IMR-90 (cell line): Measurements from ENCODE around the gene S100A12. TPM values are rescaled to one million over a fixed set of nuclear protein-coding genes. Genes with fewer than 3 reads are reported as not detected.

Experiments used
- ATAC-seq: fragments of 200-7000 bp; cut with Tn5 transposase; 2 replicates; pipeline ENCODE4 v1.9.1; 2020; ENCODE audit warnings: low read depth, mild to moderate bottlenecking, moderate library complexity
- BruUV-seq: library from RNA; stranded (reverse); fragments of 400-500 nt; replicated peaks from 2 replicates; lab custom pipeline; 2021; lab: Mats Ljungman, UMichigan
- CTCF ChIA-PET: fragments of 300-600 bp; formaldehyde crosslinking; extraction: SDS; loops from one replicate; lab custom pipeline; 2021; ENCODE audit warnings: antibody characterized with exemption; lab: Yijun Ruan, JAX
- POLR2A ChIA-PET: fragments of 300-600 bp; sonication (Branson Sonifier 250); formaldehyde crosslinking; loops from one replicate; lab custom pipeline; 2022; ENCODE audit warnings: antibody characterized with exemption; ENCODE audit not compliant: unreplicated experiment; lab: Charles Lee
- DNase-seq: peaks from one replicate; pipeline ENCODE4 v3.0.0; 2013
- H2AFZ ChIP-seq: replicated peaks from 2 replicates; pipeline ENCODE3; 2013; ENCODE audit warnings: low read length, mild to moderate bottlenecking; ENCODE audit not compliant: poor library complexity
- H2AK5ac ChIP-seq: 2 replicates; pipeline ENCODE4 v1.6.1; 2013; ENCODE audit warnings: low read depth, low read length, inconsistent platforms
- H2AK9ac ChIP-seq: replicated peaks from 2 replicates; pipeline ENCODE3; 2013; ENCODE audit warnings: mild to moderate bottlenecking, low read depth, low read length, moderate library complexity; ENCODE audit not compliant: poor library complexity
- H2BK120ac ChIP-seq: 2 replicates; pipeline ENCODE4 v1.6.1; 2013; ENCODE audit warnings: low read depth, low read length, inconsistent platforms
- H2BK15ac ChIP-seq: 3 replicates; pipeline ENCODE4 v1.6.1; 2013; ENCODE audit warnings: low read depth, low read length, inconsistent platforms
- H2BK20ac ChIP-seq: 2 replicates; pipeline ENCODE4 v1.6.1; 2013; ENCODE audit warnings: low read depth, mild to moderate bottlenecking, inconsistent platforms, low read length, moderate library complexity
- H2BK5ac ChIP-seq: 2 replicates; pipeline ENCODE4 v1.6.1; 2013; ENCODE audit warnings: mild to moderate bottlenecking, low read depth, low read length, inconsistent platforms; ENCODE audit not compliant: poor library complexity, severe bottlenecking
- H3K14ac ChIP-seq: replicated peaks from 2 replicates; pipeline ENCODE4 v1.6.1; 2013; ENCODE audit warnings: low read depth, low read length, inconsistent platforms
- H3K18ac ChIP-seq: 2 replicates; pipeline ENCODE4 v1.6.1; 2013; ENCODE audit warnings: low read depth, low read length, control low read depth
- H3K23ac ChIP-seq: 2 replicates; pipeline ENCODE4 v1.6.1; 2013; ENCODE audit warnings: low read depth, low read length, inconsistent platforms
- H3K27ac ChIP-seq: 2 replicates; pipeline ENCODE4 v1.5.1; 2013; ENCODE audit warnings: mild to moderate bottlenecking, control low read depth, low read length; ENCODE audit not compliant: insufficient read depth
- H3K27me3 ChIP-seq: 2 replicates; pipeline ENCODE4 v1.6.1; 2013; ENCODE audit warnings: low read length; ENCODE audit not compliant: control insufficient read depth, insufficient read depth
- H3K36me3 ChIP-seq: 2 replicates; pipeline ENCODE4 v1.6.1; 2013; ENCODE audit warnings: low read length, mixed read lengths; ENCODE audit not compliant: control insufficient read depth, insufficient read depth
- H3K4ac ChIP-seq: 2 replicates; pipeline ENCODE4 v1.6.1; 2013; ENCODE audit warnings: low read depth, low read length, inconsistent platforms
- H3K4me1 ChIP-seq: 2 replicates; pipeline ENCODE4 v1.6.1; 2013; ENCODE audit warnings: low read length, mixed read lengths; ENCODE audit not compliant: control insufficient read depth, insufficient read depth
- H3K4me2 ChIP-seq: 2 replicates; pipeline ENCODE4 v1.6.1; 2013; ENCODE audit warnings: low read depth, mild to moderate bottlenecking, control low read depth, low read length, moderate library complexity
- H3K4me3 ChIP-seq: 2 replicates; pipeline ENCODE4 v1.5.1; 2013; ENCODE audit warnings: low read depth, mild to moderate bottlenecking, control low read depth, low read length, moderate library complexity; ENCODE audit not compliant: insufficient read depth
- H3K56ac ChIP-seq: 2 replicates; pipeline ENCODE4 v1.6.1; 2013; ENCODE audit warnings: low read length, inconsistent platforms; ENCODE audit not compliant: insufficient read depth; ENCODE audit errors: extremely low read depth
- H3K79me1 ChIP-seq, 2 experiments: 2 replicates each; pipeline ENCODE4 v1.6.1; 2013; ENCODE audit warnings: low read length in 2 of 2, inconsistent platforms in 1 of 2, low read depth in 1 of 2
- H3K9ac ChIP-seq: 2 replicates; pipeline ENCODE4 v1.6.1; 2013; ENCODE audit warnings: low read depth, low read length, control low read depth
- H3K9me1 ChIP-seq: 2 replicates; pipeline ENCODE4 v1.6.1; 2013; ENCODE audit warnings: low read length, inconsistent platforms; ENCODE audit not compliant: insufficient read depth
- H3K9me3 ChIP-seq: 2 replicates; pipeline ENCODE4 v1.6.1; 2013; ENCODE audit warnings: low read length; ENCODE audit not compliant: control insufficient read depth, insufficient read depth
- H4K20me1 ChIP-seq: 2 replicates; pipeline ENCODE4 v1.6.1; 2013; ENCODE audit warnings: low read length, inconsistent platforms; ENCODE audit not compliant: insufficient read depth
- H4K5ac ChIP-seq: 2 replicates; pipeline ENCODE4 v1.6.1; 2013; ENCODE audit warnings: mild to moderate bottlenecking, low read depth, low read length, control low read depth
- H4K8ac ChIP-seq, 2 experiments: 2 replicates each; pipeline ENCODE4 v1.6.1; 2013; ENCODE audit warnings: low read depth in 2 of 2, low read length in 2 of 2, control low read depth in 1 of 2, inconsistent platforms in 1 of 2
- H4K91ac ChIP-seq: 2 replicates; pipeline ENCODE4 v1.6.1; 2013; ENCODE audit warnings: low read depth, low read length, inconsistent platforms; ENCODE audit not compliant: insufficient read depth
- CEBPB ChIP-seq: IDR thresholded peaks from 2 replicates; pipeline ENCODE4 v1.6.1; 2012; ENCODE audit warnings: low read depth, low read length, improper control_type of control experiment
- WGBS, 2 experiments: methylation state at CpG; one replicate each; pipeline versions ENCODE4 v1.1.5 to v1.1.7; 2013; ENCODE audit warnings: missing lambda C conversion rate in 2 of 2; ENCODE audit not compliant: insufficient read length in 1 of 2; ENCODE audit errors: extremely low coverage in 2 of 2; 5-methylcytosine and 5-hydroxymethylcytosine counted together
- dilution Hi-C: fragments of 300-500 bp; cut with HindIII; formaldehyde crosslinking; loops from one replicate; pipeline ENCODE4 v1.14.3; 2018; ENCODE audit warnings: low sequenced_read_pairs; ENCODE audit not compliant: unreplicated experiment
- in situ Hi-C: fragments of 300-500 bp; cut with MboI; formaldehyde crosslinking; loops from 3 replicates; pipeline ENCODE4 v1.14.3; 2019; ENCODE audit warnings: low sequenced_read_pairs, inconsistent platforms, mixed read lengths
- intact Hi-C: fragments of 100-400 bp; cut with micrococcal nuclease; formaldehyde crosslinking; loops from 2 replicates; pipeline ENCODE4 v1.10.0; 2022
- polyA plus RNA-seq, 3 experiments: library from polyadenylated mRNA; depleted of rRNA; stranded (reverse); fragments of >200 nt; gene quantifications; 2 replicates each; pipeline ENCODE4 v1.2.3, GENCODE V29; 2012; ENCODE audit warnings: low replicate concordance in 1 of 3
- total RNA-seq: library from RNA; depleted of rRNA; stranded (reverse); fragments of >200 nt; gene quantifications from 2 replicates; pipeline ENCODE4 v1.2.3, GENCODE V29; 2012

S100A12 gene
- total and polyA plus RNA-seq, 2 of the 4 experiments (the other 2 are of a cell fraction), result not detected

GRCh38 chr1:153359241-153359640 is 16.2 kb downstream of the S100A12 start:
- intact Hi-C loops (no loop called here), in situ Hi-C loops (no loop called here), dilution Hi-C loops (no loop called here)
- no TSS peak for BruUV-seq
- H3K4me2 ChIP-seq, result no peak overlapping the region
- no peaks in the 10 kb centered on the region for H3K36me3 ChIP-seq
- CTCF ChIA-PET, result no interaction called here
- DNase-seq, result no peak
- H3K9me1 ChIP-seq, result no peaks in the 10 kb centered on the region
- H3K4ac ChIP-seq, result no peak overlapping the region
- H4K20me1 ChIP-seq, result no peaks in the 10 kb centered on the region
- H2BK120ac ChIP-seq, result no peak overlapping the region
- no peak for TF ChIP-seq CEBPB
- H3K18ac ChIP-seq, result no peak overlapping the region
- ATAC-seq, result no peak
- H3K4me3 ChIP-seq, result no peak overlapping the region
- no peak overlapping the region for H3K9ac ChIP-seq
- H3K9me3 ChIP-seq, result no peaks in the 10 kb centered on the region
- no peak overlapping the region for H2AK5ac ChIP-seq
- H3K27ac ChIP-seq, result no peak overlapping the region
- H2BK5ac ChIP-seq, result no peak overlapping the region
- H3K79me1 ChIP-seq, result no peaks in the 10 kb centered on the region
- WGBS, 2 experiments, result no CpG with 5 or more reads among the region's 6 CpGs
- no peak overlapping the region for H2BK15ac ChIP-seq
- H3K56ac ChIP-seq, result no peak overlapping the region
- no peak overlapping the region for H3K14ac ChIP-seq
- no peaks in the 10 kb centered on the region for H3K4me1 ChIP-seq
- no peak overlapping the region for H2BK20ac ChIP-seq
- no peak overlapping the region for H3K23ac ChIP-seq
- no peak overlapping the region for H4K8ac ChIP-seq
- peaks cover 14% of the 10 kb centered on the region for H3K27me3 ChIP-seq
- POLR2A ChIA-PET, result no interaction called here
- no peak overlapping the region for H4K5ac ChIP-seq
- no peak overlapping the region for H2AFZ ChIP-seq
- H2AK9ac ChIP-seq, result no peak overlapping the region
- no peak overlapping the region for H4K91ac ChIP-seq
